ENCODE measurements around the gene CSRNP3. TPM values are rescaled to one million over a fixed set of nuclear protein-coding genes. Genes with fewer than 3 reads are reported as not detected.

The CSRNP3 gene
- polyA plus RNA-seq, 1 experiment, result 0.25 TPM

DNA sequence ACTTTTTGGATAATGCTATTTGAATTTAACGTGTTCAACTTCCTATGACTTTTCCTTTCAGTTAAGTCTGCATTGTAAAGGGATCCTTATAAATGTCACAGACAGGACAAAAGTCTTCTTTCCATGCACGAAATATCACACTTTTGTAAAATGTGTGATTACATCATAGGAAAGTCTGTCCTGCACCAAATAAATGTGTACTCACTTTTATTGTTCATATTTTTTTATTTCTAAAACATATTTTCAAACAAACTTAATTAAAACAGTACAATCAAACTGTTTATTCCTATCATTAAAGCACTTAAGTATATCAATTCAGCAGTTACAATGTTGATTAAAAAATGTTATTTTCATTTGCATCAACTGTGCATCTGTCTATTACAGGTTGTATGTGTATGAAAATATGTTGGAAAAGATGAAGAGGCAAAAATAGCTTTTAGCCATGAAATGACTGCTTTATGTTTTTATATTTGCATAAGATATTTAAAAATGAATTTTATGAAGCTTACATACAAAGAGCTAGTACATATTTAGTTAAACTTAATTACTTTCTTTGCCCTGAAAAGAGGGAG, 105.6 kb downstream of the CSRNP3 start:
- no peak overlapping the region for H3K4me3 ChIP-seq (ENCODE audit: low read depth, low read length)
- ChIA-PET CTCF (interaction anchor here (0.9 to 1.3 kb wide), 2 partner anchors 36 to 299 kb away, joined by 3 to 4 read pairs; no protein-coding TSS in a partner anchor), POLR2A (no interaction called here)

DNA sequence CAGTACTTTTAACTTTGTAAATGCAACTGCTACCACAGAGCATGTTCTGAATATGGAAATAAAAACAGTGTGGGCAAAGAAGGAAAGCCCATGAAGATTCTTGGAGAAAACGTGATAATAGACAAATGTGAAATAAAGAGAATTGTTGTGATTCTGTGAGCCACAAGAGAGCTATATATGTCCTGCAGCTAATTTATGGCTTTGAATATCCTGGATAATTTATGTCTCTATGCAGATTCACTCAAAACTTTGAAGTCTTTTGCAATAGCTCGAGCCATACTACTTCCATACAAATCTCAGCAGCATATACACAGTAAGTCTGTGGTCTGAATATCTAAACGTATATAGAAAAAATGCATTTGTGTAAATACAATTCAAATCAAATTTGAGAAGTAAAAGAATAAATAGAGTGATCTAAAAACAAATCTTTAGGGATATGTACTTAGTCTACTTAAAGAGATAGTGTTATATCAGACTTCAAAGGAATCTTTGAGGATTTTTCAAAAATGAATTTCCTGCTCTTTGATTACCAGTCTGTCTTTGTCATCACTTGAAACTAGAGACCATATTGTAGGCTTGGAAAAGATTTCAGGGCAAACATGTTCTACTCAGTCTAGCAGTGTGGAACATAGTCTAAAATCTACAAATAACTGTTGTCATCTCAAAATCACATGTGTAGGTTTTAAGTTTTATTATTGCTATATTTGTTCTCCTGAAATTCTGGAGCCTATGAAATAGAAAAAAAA, 107.1 kb downstream of the CSRNP3 start:
- ChIA-PET CTCF (interaction anchor here (1.3 kb wide), 1 partner anchor 298 kb away, joined by 4 read pairs; no protein-coding TSS in a partner anchor), POLR2A (no interaction called here)
- H3K27me3 ChIP-seq (ENCODE audit: control insufficient read depth, insufficient read depth, low read length), result no peaks in the 10 kb centered on the region
- no peak overlapping the region for H3K27ac ChIP-seq (ENCODE audit: low read depth, low read length)
- H3K4me3 ChIP-seq (ENCODE audit: low read depth, low read length), result no peak overlapping the region
- no peak for DNase-seq (ENCODE audit: low read depth, low spot score)
- no peak for TF ChIP-seq CTCF (IDR thresholded peaks at IDR 0.05; ENCODE audit: low read depth, low read length)
- H3K9me3 ChIP-seq (ENCODE audit: control insufficient read depth, insufficient read depth, low read length), result no peaks in the 10 kb centered on the region

More for the DNA sequence above, 105.6 kb downstream of the CSRNP3 start:
- Histone ChIP-seq H3K27ac (ENCODE audit: low read depth, low read length) (no peak overlapping the region), H3K27me3 (ENCODE audit: control insufficient read depth, insufficient read depth, low read length) (no peaks in the 10 kb centered on the region), H3K9me3 (ENCODE audit: control insufficient read depth, insufficient read depth, low read length) (no peaks in the 10 kb centered on the region)
- no peak for DNase-seq (ENCODE audit: low read depth, low spot score)
- TF ChIP-seq CTCF (IDR thresholded peaks at IDR 0.05; ENCODE audit: low read depth, low read length), result no peak

- Histone ChIP-seq H3K27me3 (ENCODE audit: control insufficient read depth, insufficient read depth, low read length) (no peaks in the 10 kb centered on the region), H3K9me3 (ENCODE audit: control insufficient read depth, insufficient read depth, low read length) (no peaks in the 10 kb centered on the region), H3K4me3 (ENCODE audit: low read depth, low read length) (no peak overlapping the region), H3K27ac (ENCODE audit: low read depth, low read length) (no peak overlapping the region)
- ChIA-PET POLR2A (no interaction called here), CTCF (no interaction called here)
- no peak for TF ChIP-seq CTCF (IDR thresholded peaks at IDR 0.05; ENCODE audit: low read depth, low read length)
- DNase-seq (ENCODE audit: low read depth, low spot score), result no peak
Observed at GRCh38 chr2:165582409-165582808, 112.9 kb downstream of the CSRNP3 start.

DNA sequence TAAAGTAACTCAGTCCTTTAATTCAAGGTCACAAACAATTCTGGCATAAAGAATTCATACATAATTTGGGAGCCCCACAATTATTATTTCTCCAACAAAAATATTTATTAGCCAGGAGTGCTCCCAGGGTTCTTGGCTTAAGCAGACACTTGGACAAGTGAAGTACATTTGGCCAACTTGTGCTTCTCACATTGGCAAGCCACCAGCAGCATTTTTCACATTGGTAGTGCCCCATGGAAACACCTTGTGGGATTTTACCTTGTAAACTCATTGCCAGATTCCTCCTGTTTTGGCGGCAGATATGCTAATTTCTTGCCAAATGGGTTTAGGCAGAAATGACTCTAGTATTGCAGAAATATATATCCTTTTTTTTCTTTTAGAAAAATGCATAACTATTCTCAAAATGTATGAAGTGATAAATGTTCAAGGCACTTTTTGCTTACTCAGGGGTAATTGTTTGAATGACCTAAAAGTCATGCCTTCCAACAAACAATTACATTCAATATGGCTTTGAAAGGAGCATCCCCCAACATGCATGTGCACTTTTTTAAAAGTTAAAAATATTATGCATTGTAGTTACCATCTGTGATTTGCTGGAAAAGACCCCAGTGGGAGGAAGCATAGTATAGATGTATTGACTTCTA, 113.5 kb downstream of the CSRNP3 start:
- H3K27me3 ChIP-seq (ENCODE audit: control insufficient read depth, insufficient read depth, low read length), result no peaks in the 10 kb centered on the region
- no peak for DNase-seq (ENCODE audit: low read depth, low spot score)
- CTCF ChIA-PET, result no interaction called here
- no peak overlapping the region for H3K4me3 ChIP-seq (ENCODE audit: low read depth, low read length)
- POLR2A ChIA-PET, result no interaction called here
- no peak overlapping the region for H3K27ac ChIP-seq (ENCODE audit: low read depth, low read length)
- no peaks in the 10 kb centered on the region for H3K9me3 ChIP-seq (ENCODE audit: control insufficient read depth, insufficient read depth, low read length)
- no peak for TF ChIP-seq CTCF (IDR thresholded peaks at IDR 0.05; ENCODE audit: low read depth, low read length)
